HG03521 (cell line): ENCODE results near the gene HMGXB3.
"Not testable (repeated sequence)": the region's sequence is repeated elsewhere in the genome, so short reads cannot be mapped to it uniquely, and the experiment has no call there.

Experiments
- ATAC-seq: cut with Tn5 transposase; IDR thresholded peaks from one replicate; pipeline ENCODE4 v1.9.1; 2021; ENCODE audit warnings: mild to moderate bottlenecking, moderate library complexity; ENCODE audit not compliant: unreplicated experiment

The HMGXB3 gene

GRCh38 chr5:150084754-150085153, 84.2 kb downstream of the HMGXB3 start:
- not testable (repeated sequence) for ATAC-seq

DNA sequence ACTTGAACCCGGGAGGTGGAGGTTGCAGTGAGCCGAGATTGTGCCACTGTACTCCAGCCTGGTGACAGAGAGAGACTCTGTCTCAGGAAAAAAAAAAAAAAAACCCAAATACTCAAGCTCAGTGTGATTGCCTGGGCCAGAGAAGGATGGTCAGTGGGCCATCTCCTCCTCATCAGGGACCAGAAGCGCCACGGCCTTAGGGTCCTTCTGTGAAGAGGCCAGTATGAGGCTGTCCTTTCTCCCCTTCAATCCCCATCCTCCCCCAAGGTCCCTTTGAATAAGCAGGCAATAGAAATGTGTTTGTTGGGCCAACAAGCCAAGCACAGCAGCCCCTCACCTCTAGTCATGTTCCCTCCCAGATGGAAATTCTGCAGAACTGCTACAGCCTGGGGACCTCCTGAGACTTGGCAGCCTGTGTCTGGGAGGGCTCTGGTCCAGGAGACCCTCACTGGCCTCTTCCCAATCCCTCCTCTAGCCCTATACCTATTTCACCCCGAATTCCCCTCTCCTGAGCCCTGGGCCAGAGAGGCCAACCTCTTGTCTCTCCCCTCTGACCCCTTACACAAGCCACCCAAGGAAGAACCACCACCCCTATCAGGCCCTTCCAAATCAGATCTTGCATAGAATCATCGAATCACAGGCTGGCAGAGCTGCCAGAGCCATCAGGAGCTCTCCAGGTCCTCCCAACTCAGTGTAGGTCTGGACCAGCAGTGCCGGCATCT, 84.8 kb downstream of the HMGXB3 start:
- ATAC-seq = no peak

DNA sequence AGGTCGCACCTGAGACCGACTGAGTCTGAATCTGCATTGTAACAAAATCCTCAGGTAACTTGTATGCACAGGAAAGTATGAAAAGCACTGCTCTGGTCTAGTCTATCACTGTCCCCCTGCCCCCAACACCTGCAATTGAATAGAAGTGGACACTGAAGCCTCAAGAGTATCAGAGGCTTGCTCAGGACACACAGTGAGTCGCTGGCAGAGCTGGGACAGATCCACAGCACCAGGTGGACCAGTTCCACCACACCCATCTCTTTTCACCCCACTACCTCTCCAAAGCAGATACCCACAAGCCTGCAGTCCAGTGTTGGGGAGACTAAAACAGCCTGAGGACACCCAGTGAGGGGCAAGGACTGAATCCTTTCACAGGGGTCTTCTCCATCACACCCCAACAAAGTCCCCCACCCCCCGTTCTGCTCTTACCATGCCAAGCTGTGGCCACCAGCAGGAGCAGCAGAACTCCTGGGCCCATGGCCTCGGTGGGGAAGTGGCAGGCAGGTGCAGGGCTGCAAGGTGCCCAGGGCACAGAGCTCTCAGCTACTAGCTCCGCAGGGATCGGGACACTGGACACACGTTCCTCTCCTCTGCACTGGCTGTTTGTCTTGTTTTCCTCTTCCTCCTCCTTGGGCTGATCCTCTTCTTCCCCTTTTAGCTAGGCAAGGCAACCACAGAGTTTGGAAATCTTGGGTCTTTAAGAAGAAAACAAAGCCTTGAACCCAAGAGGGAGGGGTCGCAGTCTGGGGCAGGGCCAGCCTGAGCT, 85.6 kb downstream of the HMGXB3 start, which contains the start of gene CSF1R:
TSS of gene CSF1R (minus strand) at position 605 of the 766 bp plus-strand sequence. CDS start at position 478, 127 bp downstream.
- no peak for ATAC-seq

DNA sequence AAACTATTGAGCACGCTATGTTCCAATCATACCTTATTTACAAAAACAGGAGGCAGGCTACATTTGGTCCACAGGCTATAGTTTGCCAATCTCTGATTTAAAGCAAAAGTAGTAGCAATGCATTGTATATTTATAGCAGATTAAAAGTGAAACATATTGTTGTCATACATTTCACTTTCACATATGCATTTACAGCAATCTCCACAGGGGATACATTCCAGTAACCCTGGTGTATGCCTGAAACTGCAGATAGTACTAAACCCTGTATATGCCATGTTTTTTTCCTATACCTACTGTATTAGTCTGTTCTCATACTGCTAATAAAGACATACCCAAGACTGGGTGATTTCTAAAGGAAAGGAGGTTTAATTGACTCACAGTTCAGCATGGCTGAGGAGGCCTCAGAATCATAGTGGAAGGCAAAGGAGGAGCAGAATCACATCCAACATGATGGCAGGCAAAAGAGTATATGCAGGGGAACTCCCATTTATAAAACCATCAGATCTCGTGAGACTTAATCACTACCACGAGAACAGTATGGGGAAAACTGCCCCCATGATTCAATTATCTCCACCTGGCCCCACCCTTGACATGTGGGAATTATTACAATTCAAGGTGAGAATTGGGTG, 91.7 kb downstream of the HMGXB3 start:
- ATAC-seq = no peak

DNA sequence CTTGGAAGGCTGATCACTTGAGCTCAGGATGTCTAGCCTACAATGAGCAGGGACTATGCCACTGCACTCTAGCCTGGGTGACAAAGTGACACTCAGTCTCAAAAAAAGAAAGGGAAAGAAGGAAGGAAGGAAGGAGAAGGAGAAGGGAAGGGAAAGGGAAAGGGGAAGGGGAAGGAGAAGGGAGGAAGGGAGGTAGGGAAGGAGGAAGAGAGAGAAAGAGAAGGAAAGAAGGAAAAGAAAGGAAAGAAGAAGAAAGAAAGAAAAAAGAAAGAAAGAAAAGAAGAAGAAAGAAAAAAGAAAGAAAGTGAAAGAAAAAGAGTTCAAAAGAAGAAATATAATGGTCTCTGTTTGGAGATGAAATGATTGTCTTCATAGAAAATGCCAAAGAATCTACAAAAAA, 96.6 kb downstream of the HMGXB3 start:
- ATAC-seq = no peak

GRCh38 chr5:150101023-150101422, 100.5 kb downstream of the HMGXB3 start:
- no peak for ATAC-seq
